ENCODE measurements around the gene ANO3.

DNA sequence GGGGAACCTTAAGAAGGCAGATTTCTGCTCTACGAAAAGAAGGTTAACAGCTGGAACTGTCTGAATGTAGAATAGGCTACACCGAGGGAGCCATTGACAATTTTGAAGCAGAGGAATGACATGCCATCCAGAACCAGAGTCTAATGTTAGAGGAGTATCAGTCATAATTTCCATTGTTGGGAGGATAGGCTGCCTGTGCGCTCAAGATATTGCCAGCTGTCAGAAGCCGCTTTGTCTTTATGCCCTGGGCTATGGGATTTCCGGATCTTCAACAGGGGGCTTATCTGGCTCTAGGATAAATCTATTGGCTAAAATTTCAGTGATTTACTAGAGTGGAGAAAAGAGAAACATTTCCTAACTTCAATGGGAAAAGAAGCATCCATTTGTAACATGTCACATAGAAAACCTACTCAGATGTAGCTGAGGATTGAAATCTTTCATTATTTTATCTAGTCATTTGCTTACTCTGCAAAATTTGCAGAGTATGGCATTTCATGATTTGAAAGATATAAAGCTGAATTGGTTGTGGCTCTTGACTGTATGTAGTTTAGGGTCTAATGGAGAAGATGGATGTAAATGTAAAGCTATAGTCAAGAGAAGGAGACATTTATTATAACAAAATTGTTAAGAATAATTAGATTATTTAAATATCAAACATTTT is 78.9 kb downstream of the ANO3 start:
- TF ChIP-seq, protein P1, sequence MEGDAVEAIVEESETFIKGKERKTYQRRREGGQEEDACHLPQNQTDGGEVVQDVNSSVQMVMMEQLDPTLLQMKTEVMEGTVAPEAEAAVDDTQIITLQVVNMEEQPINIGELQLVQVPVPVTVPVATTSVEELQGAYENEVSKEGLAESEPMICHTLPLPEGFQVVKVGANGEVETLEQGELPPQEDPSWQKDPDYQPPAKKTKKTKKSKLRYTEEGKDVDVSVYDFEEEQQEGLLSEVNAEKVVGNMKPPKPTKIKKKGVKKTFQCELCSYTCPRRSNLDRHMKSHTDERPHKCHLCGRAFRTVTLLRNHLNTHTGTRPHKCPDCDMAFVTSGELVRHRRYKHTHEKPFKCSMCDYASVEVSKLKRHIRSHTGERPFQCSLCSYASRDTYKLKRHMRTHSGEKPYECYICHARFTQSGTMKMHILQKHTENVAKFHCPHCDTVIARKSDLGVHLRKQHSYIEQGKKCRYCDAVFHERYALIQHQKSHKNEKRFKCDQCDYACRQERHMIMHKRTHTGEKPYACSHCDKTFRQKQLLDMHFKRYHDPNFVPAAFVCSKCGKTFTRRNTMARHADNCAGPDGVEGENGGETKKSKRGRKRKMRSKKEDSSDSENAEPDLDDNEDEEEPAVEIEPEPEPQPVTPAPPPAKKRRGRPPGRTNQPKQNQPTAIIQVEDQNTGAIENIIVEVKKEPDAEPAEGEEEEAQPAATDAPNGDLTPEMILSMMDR (IDR thresholded peaks at IDR 0.05) = no peak
- TF ChIP-seq POLR2A (IDR thresholded peaks at IDR 0.05) = no peak
